IMR-90 (cell line): Measurements from ENCODE around the gene IYD. TPM values are rescaled to one million over a fixed set of nuclear protein-coding genes. Genes with fewer than 3 reads are reported as not detected.

Experiments
- ATAC-seq: fragments of 200-7000 bp; cut with Tn5 transposase; 2 replicates; pipeline ENCODE4 v1.9.1; 2020; ENCODE audit warnings: low read depth, mild to moderate bottlenecking, moderate library complexity
- BruUV-seq: library from RNA; stranded (reverse); fragments of 400-500 nt; replicated peaks from 2 replicates; lab custom pipeline; 2021; lab: Mats Ljungman, UMichigan
- CTCF ChIA-PET: fragments of 300-600 bp; formaldehyde crosslinking; extraction: SDS; loops from one replicate; lab custom pipeline; 2021; ENCODE audit warnings: antibody characterized with exemption; lab: Yijun Ruan, JAX
- POLR2A ChIA-PET: fragments of 300-600 bp; sonication (Branson Sonifier 250); formaldehyde crosslinking; loops from one replicate; lab custom pipeline; 2022; ENCODE audit warnings: antibody characterized with exemption; ENCODE audit not compliant: unreplicated experiment; lab: Charles Lee
- DNase-seq: peaks from one replicate; pipeline ENCODE4 v3.0.0; 2013
- H2AFZ ChIP-seq: replicated peaks from 2 replicates; pipeline ENCODE3; 2013; ENCODE audit warnings: low read length, mild to moderate bottlenecking; ENCODE audit not compliant: poor library complexity
- H2AK5ac ChIP-seq: 2 replicates; pipeline ENCODE4 v1.6.1; 2013; ENCODE audit warnings: low read depth, low read length, inconsistent platforms
- H2AK9ac ChIP-seq: replicated peaks from 2 replicates; pipeline ENCODE3; 2013; ENCODE audit warnings: mild to moderate bottlenecking, low read depth, low read length, moderate library complexity; ENCODE audit not compliant: poor library complexity
- H2BK120ac ChIP-seq: 2 replicates; pipeline ENCODE4 v1.6.1; 2013; ENCODE audit warnings: low read depth, low read length, inconsistent platforms
- H2BK15ac ChIP-seq: 3 replicates; pipeline ENCODE4 v1.6.1; 2013; ENCODE audit warnings: low read depth, low read length, inconsistent platforms
- H2BK20ac ChIP-seq: 2 replicates; pipeline ENCODE4 v1.6.1; 2013; ENCODE audit warnings: low read depth, mild to moderate bottlenecking, inconsistent platforms, low read length, moderate library complexity
- H2BK5ac ChIP-seq: 2 replicates; pipeline ENCODE4 v1.6.1; 2013; ENCODE audit warnings: mild to moderate bottlenecking, low read depth, low read length, inconsistent platforms; ENCODE audit not compliant: poor library complexity, severe bottlenecking
- H3K14ac ChIP-seq: replicated peaks from 2 replicates; pipeline ENCODE4 v1.6.1; 2013; ENCODE audit warnings: low read depth, low read length, inconsistent platforms
- H3K18ac ChIP-seq: 2 replicates; pipeline ENCODE4 v1.6.1; 2013; ENCODE audit warnings: low read depth, low read length, control low read depth
- H3K23ac ChIP-seq: 2 replicates; pipeline ENCODE4 v1.6.1; 2013; ENCODE audit warnings: low read depth, low read length, inconsistent platforms
- H3K27ac ChIP-seq: 2 replicates; pipeline ENCODE4 v1.5.1; 2013; ENCODE audit warnings: mild to moderate bottlenecking, control low read depth, low read length; ENCODE audit not compliant: insufficient read depth
- H3K27me3 ChIP-seq: 2 replicates; pipeline ENCODE4 v1.6.1; 2013; ENCODE audit warnings: low read length; ENCODE audit not compliant: control insufficient read depth, insufficient read depth
- H3K36me3 ChIP-seq: 2 replicates; pipeline ENCODE4 v1.6.1; 2013; ENCODE audit warnings: low read length, mixed read lengths; ENCODE audit not compliant: control insufficient read depth, insufficient read depth
- H3K4ac ChIP-seq: 2 replicates; pipeline ENCODE4 v1.6.1; 2013; ENCODE audit warnings: low read depth, low read length, inconsistent platforms
- H3K4me1 ChIP-seq: 2 replicates; pipeline ENCODE4 v1.6.1; 2013; ENCODE audit warnings: low read length, mixed read lengths; ENCODE audit not compliant: control insufficient read depth, insufficient read depth
- H3K4me2 ChIP-seq: 2 replicates; pipeline ENCODE4 v1.6.1; 2013; ENCODE audit warnings: low read depth, mild to moderate bottlenecking, control low read depth, low read length, moderate library complexity
- H3K4me3 ChIP-seq: 2 replicates; pipeline ENCODE4 v1.5.1; 2013; ENCODE audit warnings: low read depth, mild to moderate bottlenecking, control low read depth, low read length, moderate library complexity; ENCODE audit not compliant: insufficient read depth
- H3K56ac ChIP-seq: 2 replicates; pipeline ENCODE4 v1.6.1; 2013; ENCODE audit warnings: low read length, inconsistent platforms; ENCODE audit not compliant: insufficient read depth; ENCODE audit errors: extremely low read depth
- H3K79me1 ChIP-seq, 2 experiments: 2 replicates each; pipeline ENCODE4 v1.6.1; 2013; ENCODE audit warnings: low read length in 2 of 2, inconsistent platforms in 1 of 2, low read depth in 1 of 2
- H3K9ac ChIP-seq: 2 replicates; pipeline ENCODE4 v1.6.1; 2013; ENCODE audit warnings: low read depth, low read length, control low read depth
- H3K9me1 ChIP-seq: 2 replicates; pipeline ENCODE4 v1.6.1; 2013; ENCODE audit warnings: low read length, inconsistent platforms; ENCODE audit not compliant: insufficient read depth
- H3K9me3 ChIP-seq: 2 replicates; pipeline ENCODE4 v1.6.1; 2013; ENCODE audit warnings: low read length; ENCODE audit not compliant: control insufficient read depth, insufficient read depth
- H4K20me1 ChIP-seq: 2 replicates; pipeline ENCODE4 v1.6.1; 2013; ENCODE audit warnings: low read length, inconsistent platforms; ENCODE audit not compliant: insufficient read depth
- H4K5ac ChIP-seq: 2 replicates; pipeline ENCODE4 v1.6.1; 2013; ENCODE audit warnings: mild to moderate bottlenecking, low read depth, low read length, control low read depth
- H4K8ac ChIP-seq, 2 experiments: 2 replicates each; pipeline ENCODE4 v1.6.1; 2013; ENCODE audit warnings: low read depth in 2 of 2, low read length in 2 of 2, control low read depth in 1 of 2, inconsistent platforms in 1 of 2
- H4K91ac ChIP-seq: 2 replicates; pipeline ENCODE4 v1.6.1; 2013; ENCODE audit warnings: low read depth, low read length, inconsistent platforms; ENCODE audit not compliant: insufficient read depth
- CEBPB ChIP-seq: IDR thresholded peaks from 2 replicates; pipeline ENCODE4 v1.6.1; 2012; ENCODE audit warnings: low read depth, low read length, improper control_type of control experiment
- USF2 ChIP-seq: fragments of 150-350 bp; IDR thresholded peaks from 2 replicates; pipeline ENCODE4 v1.6.1; 2017; ENCODE audit warnings: mild to moderate bottlenecking, antibody characterized with exemption, low read length, low read depth
- WGBS, 2 experiments: methylation state at CpG; one replicate each; pipeline versions ENCODE4 v1.1.5 to v1.1.7; 2013; ENCODE audit warnings: missing lambda C conversion rate in 2 of 2; ENCODE audit not compliant: insufficient read length in 1 of 2; ENCODE audit errors: extremely low coverage in 2 of 2; 5-methylcytosine and 5-hydroxymethylcytosine counted together
- dilution Hi-C: fragments of 300-500 bp; cut with HindIII; formaldehyde crosslinking; loops from one replicate; pipeline ENCODE4 v1.14.3; 2018; ENCODE audit warnings: low sequenced_read_pairs; ENCODE audit not compliant: unreplicated experiment
- in situ Hi-C: fragments of 300-500 bp; cut with MboI; formaldehyde crosslinking; loops from 3 replicates; pipeline ENCODE4 v1.14.3; 2019; ENCODE audit warnings: low sequenced_read_pairs, inconsistent platforms, mixed read lengths
- intact Hi-C: fragments of 100-400 bp; cut with micrococcal nuclease; formaldehyde crosslinking; loops from 2 replicates; pipeline ENCODE4 v1.10.0; 2022
- polyA plus RNA-seq, 3 experiments: library from polyadenylated mRNA; depleted of rRNA; stranded (reverse); fragments of >200 nt; gene quantifications; 2 replicates each; pipeline ENCODE4 v1.2.3, GENCODE V29; 2012; ENCODE audit warnings: low replicate concordance in 1 of 3
- total RNA-seq: library from RNA; depleted of rRNA; stranded (reverse); fragments of >200 nt; gene quantifications from 2 replicates; pipeline ENCODE4 v1.2.3, GENCODE V29; 2012
- TF ChIP-seq, protein P1 (sequence below): conservative IDR thresholded peaks from 2 replicates; pipeline ENCODE4 v1.5.1; 2012; ENCODE audit warnings: mild to moderate bottlenecking, low read depth, low read length, improper control_type of control experiment

Gene IYD
- total and polyA plus RNA-seq, 2 of the 4 experiments (the other 2 are of a cell fraction), result not detected

DNA sequence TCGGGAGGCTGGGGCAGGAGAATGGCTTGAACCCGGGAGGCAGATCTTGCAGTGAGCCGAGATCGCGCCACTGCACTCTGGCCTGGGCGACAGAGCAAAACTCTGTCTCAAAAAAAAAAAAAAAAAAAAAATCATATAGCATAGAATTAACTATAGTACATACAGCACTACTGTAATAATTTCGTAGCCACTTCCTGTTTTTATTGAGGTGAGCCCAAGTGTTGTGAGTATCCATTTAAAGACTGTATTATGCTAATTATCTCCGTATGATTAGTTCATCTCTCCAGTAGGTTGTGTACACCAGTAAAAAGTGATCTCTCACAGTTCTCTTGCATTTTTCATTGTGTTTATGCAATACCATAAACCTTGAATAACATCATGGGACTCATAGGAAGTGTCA, 70.6 kb downstream of the IYD start:
- no peak overlapping the region for H3K27ac ChIP-seq
- no peak overlapping the region for H2AK5ac ChIP-seq
- H2BK120ac ChIP-seq, result no peak overlapping the region
- H2BK15ac ChIP-seq, result no peak overlapping the region
- H3K9ac ChIP-seq, result no peak overlapping the region
- no peaks in the 10 kb centered on the region for H3K79me1 ChIP-seq
- intact Hi-C loops, result no loop called here
- no peaks in the 10 kb centered on the region for H3K4me1 ChIP-seq
- BruUV-seq, result no TSS peak
- no peaks in the 10 kb centered on the region for H3K27me3 ChIP-seq
- H4K20me1 ChIP-seq, result no peaks in the 10 kb centered on the region
- no peak overlapping the region for H2BK20ac ChIP-seq
- no peak overlapping the region for H2BK5ac ChIP-seq
- H3K4me2 ChIP-seq, result no peak overlapping the region
- ATAC-seq (no peak), DNase-seq (no peak)
- H3K9me3 ChIP-seq, result no peaks in the 10 kb centered on the region
- no peak overlapping the region for H3K18ac ChIP-seq
- H3K14ac ChIP-seq, result no peak overlapping the region
- H4K5ac ChIP-seq, result no peak overlapping the region
- ChIA-PET CTCF (no interaction called here), POLR2A (no interaction called here)
- no peak overlapping the region for H4K8ac ChIP-seq
- no CpG with 5 or more reads among the region's 8 CpGs for WGBS, 2 experiments
- dilution Hi-C loops, result no loop called here
- H3K4me3 ChIP-seq, result no peak overlapping the region
- H3K56ac ChIP-seq, result no peak overlapping the region
- no peak overlapping the region for H3K4ac ChIP-seq
- in situ Hi-C loops, result no loop called here
- no peaks in the 10 kb centered on the region for H3K9me1 ChIP-seq
- no peak overlapping the region for H2AK9ac ChIP-seq
- no peak overlapping the region for H4K91ac ChIP-seq
- H3K36me3 ChIP-seq, result no peaks in the 10 kb centered on the region
- TF ChIP-seq CEBPB (no peak), USF2 (no peak)
- TF ChIP-seq, protein P1, sequence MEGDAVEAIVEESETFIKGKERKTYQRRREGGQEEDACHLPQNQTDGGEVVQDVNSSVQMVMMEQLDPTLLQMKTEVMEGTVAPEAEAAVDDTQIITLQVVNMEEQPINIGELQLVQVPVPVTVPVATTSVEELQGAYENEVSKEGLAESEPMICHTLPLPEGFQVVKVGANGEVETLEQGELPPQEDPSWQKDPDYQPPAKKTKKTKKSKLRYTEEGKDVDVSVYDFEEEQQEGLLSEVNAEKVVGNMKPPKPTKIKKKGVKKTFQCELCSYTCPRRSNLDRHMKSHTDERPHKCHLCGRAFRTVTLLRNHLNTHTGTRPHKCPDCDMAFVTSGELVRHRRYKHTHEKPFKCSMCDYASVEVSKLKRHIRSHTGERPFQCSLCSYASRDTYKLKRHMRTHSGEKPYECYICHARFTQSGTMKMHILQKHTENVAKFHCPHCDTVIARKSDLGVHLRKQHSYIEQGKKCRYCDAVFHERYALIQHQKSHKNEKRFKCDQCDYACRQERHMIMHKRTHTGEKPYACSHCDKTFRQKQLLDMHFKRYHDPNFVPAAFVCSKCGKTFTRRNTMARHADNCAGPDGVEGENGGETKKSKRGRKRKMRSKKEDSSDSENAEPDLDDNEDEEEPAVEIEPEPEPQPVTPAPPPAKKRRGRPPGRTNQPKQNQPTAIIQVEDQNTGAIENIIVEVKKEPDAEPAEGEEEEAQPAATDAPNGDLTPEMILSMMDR, result no peak
- H3K23ac ChIP-seq, result no peak overlapping the region
- no peak overlapping the region for H2AFZ ChIP-seq
